SU-DHL-6 (cell line): ENCODE results near the gene USP16.

Experiments used
- EZH2phosphoT487 ChIP-seq: fragments of 200-600 bp; sonication (generic), shearing (Covaris generic); conservative IDR thresholded peaks from 2 replicates; pipeline ENCODE4 v1.6.1; 2018; ENCODE audit warnings: mild to moderate bottlenecking, antibody characterized with exemption, low read length, moderate library complexity, mixed read lengths
- TF ChIP-seq, protein P1 (sequence below): fragments of 200-600 bp; sonication (generic); IDR thresholded peaks from one replicate; pipeline ENCODE4 v1.5.1; 2017; ENCODE audit warnings: antibody characterized with exemption, mild to moderate bottlenecking, low read length, moderate library complexity; ENCODE audit not compliant: insufficient read depth, poor library complexity, severe bottlenecking

DNA sequence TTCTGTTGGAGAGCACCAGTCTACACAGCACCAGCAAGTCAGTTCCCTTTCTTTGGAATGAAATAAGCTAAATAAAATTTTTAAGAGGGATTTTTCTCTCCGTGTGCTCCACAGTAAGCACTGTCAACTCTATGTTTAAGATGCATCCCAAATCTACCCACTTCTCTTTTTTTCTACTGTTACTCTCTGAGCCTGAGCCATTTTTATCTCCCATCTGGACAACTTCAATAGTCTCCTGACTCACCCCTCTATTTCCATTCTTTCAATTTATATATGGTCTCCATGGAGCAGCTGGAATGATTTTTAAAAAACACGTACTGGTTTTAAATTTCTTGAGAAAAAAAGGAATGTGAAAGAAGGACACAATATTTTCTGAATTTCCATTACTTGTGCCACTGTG is 73.7 kb downstream of the USP16 start:
- TF ChIP-seq, protein P1, sequence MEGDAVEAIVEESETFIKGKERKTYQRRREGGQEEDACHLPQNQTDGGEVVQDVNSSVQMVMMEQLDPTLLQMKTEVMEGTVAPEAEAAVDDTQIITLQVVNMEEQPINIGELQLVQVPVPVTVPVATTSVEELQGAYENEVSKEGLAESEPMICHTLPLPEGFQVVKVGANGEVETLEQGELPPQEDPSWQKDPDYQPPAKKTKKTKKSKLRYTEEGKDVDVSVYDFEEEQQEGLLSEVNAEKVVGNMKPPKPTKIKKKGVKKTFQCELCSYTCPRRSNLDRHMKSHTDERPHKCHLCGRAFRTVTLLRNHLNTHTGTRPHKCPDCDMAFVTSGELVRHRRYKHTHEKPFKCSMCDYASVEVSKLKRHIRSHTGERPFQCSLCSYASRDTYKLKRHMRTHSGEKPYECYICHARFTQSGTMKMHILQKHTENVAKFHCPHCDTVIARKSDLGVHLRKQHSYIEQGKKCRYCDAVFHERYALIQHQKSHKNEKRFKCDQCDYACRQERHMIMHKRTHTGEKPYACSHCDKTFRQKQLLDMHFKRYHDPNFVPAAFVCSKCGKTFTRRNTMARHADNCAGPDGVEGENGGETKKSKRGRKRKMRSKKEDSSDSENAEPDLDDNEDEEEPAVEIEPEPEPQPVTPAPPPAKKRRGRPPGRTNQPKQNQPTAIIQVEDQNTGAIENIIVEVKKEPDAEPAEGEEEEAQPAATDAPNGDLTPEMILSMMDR, result no peak
- no peak for TF ChIP-seq EZH2phosphoT487
